NCI-H1417 (cell line): ENCODE results near the gene CELA2A.

Experiments
- DNase-seq, 3 experiments: peaks; one replicate each; lab custom pipeline; 2025; lab: John Stamatoyannopoulos, UW

Gene CELA2A

GRCh38 chr1:15456313-15456954 lies at the start of gene CELA2A:
Gene CELA2A (plus strand): TSS chr1:15456732. CDS start chr1:15456754, 22 bp downstream.
- no peak for DNase-seq

GRCh38 chr1:15407580-15407979 lies 49.0 kb upstream of the CELA2A start:
- no peak for DNase-seq

- DNase-seq: peak in 1 of 3 experiments; percentile 53
Measured at GRCh38 chr1:15408890-15409387, 47.6 kb upstream of the CELA2A start.

- peak; percentile 83 to 95 (median 93) for DNase-seq
Measured at GRCh38 chr1:15409388-15410222, 46.9 kb upstream of the CELA2A start, which contains the start of gene EFHD2. Gene EFHD2 (plus strand): TSS chr1:15409888. CDS start chr1:15409972, 84 bp downstream.

GRCh38 chr1:15410223-15410883 lies 46.2 kb upstream of the CELA2A start:
- peak in 2 of 3 experiments; percentile 27 to 46 for DNase-seq

GRCh38 chr1:15410884-15411245 lies 45.7 kb upstream of the CELA2A start:
- no peak for DNase-seq

- no peak for DNase-seq
Measured at GRCh38 chr1:15411593-15412137, 44.9 kb upstream of the CELA2A start.

- no peak for DNase-seq
Measured at GRCh38 chr1:15412175-15412800, 44.2 kb upstream of the CELA2A start.

GRCh38 chr1:15412843-15413242 lies 43.7 kb upstream of the CELA2A start:
- DNase-seq: no peak

GRCh38 chr1:15413563-15414444 lies 42.7 kb upstream of the CELA2A start:
- no peak for DNase-seq

GRCh38 chr1:15414445-15414983 lies 42.0 kb upstream of the CELA2A start:
- DNase-seq: peak in 1 of 3 experiments; percentile 24

GRCh38 chr1:15417059-15417934 lies 39.2 kb upstream of the CELA2A start:
- DNase-seq: no peak

- no peak for DNase-seq
Measured at GRCh38 chr1:15418806-15419515, 37.6 kb upstream of the CELA2A start.

GRCh38 chr1:15420853-15421465 lies 35.6 kb upstream of the CELA2A start:
- no peak for DNase-seq

- DNase-seq: no peak
Measured at GRCh38 chr1:15422871-15423270, 33.7 kb upstream of the CELA2A start.

GRCh38 chr1:15423355-15424077 lies 33.0 kb upstream of the CELA2A start:
- DNase-seq: no peak

GRCh38 chr1:15424146-15424667 lies 32.3 kb upstream of the CELA2A start:
- DNase-seq: peak; percentile 89 to 97 (median 89)
